GM20000 (cell line): ENCODE data around the gene RRP1.
A peak's percentile ranks its signal among the peaks of the same experiment; 100 is the strongest.

ENCODE experiments used
- DNase-seq: peaks from one replicate; pipeline ENCODE4 v3.0.0; 2012; ENCODE audit warnings: low spot score
- TF ChIP-seq, protein P1 (sequence below): IDR thresholded peaks from 2 replicates; pipeline ENCODE4 v1.5.1; 2012; ENCODE audit warnings: mild to moderate bottlenecking, control low read depth; ENCODE audit errors: extremely low read depth, missing control alignments

Gene RRP1

GRCh38 chr21:43829161-43829560, 39.8 kb downstream of the RRP1 start:
- TF ChIP-seq, protein P1, sequence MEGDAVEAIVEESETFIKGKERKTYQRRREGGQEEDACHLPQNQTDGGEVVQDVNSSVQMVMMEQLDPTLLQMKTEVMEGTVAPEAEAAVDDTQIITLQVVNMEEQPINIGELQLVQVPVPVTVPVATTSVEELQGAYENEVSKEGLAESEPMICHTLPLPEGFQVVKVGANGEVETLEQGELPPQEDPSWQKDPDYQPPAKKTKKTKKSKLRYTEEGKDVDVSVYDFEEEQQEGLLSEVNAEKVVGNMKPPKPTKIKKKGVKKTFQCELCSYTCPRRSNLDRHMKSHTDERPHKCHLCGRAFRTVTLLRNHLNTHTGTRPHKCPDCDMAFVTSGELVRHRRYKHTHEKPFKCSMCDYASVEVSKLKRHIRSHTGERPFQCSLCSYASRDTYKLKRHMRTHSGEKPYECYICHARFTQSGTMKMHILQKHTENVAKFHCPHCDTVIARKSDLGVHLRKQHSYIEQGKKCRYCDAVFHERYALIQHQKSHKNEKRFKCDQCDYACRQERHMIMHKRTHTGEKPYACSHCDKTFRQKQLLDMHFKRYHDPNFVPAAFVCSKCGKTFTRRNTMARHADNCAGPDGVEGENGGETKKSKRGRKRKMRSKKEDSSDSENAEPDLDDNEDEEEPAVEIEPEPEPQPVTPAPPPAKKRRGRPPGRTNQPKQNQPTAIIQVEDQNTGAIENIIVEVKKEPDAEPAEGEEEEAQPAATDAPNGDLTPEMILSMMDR = no peak
- DNase-seq = no peak

DNA sequence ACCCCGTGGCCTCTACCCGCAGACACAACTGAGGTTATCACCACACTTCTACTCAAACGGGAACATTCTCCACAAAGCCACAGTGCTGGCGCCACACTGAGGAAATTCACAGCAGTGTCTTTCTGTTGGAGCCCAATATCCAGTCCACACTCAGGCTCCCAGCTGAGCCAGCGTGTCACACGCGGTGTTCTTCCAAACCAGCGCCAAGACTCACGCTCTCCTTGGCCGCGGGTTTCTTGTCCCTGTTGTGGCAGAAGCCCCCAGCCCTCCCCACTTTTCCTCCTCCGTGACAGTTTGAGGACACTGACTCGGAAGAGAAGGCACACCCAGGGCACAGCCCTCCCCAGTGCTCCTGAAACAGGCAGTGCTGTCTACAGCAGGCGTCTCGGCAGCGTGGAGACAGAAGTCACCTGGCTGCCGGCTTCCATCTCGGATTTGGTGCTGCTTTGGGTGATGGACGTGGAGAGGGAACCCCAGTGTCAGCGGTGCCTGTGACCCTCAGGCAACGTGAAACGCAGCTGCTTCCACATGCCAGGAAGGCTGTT, 40.3 kb downstream of the RRP1 start:
- TF ChIP-seq, protein P1 = no peak
- DNase-seq = peak; percentile 10

DNA sequence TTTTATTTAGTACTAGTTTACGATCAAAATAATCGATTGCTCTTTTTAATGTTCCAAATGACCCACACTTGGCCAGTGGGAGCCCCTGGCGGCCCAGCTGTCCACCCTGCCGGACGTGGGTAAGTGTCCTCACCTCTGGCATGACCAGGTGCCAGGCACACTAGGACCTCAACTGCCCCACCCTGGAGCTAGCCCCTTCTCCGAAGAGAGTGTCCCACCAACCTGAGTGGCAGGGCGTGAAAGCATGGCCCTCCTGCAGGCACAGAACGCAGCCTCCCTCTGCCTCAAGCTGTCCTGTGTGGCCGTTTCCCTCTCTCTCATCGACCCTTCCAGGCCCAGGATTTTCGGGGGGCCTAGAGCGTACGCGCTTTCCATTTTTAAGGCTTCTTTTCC, 42.8 kb downstream of the RRP1 start:
- DNase-seq = no peak
- TF ChIP-seq, protein P1 = no peak

DNA sequence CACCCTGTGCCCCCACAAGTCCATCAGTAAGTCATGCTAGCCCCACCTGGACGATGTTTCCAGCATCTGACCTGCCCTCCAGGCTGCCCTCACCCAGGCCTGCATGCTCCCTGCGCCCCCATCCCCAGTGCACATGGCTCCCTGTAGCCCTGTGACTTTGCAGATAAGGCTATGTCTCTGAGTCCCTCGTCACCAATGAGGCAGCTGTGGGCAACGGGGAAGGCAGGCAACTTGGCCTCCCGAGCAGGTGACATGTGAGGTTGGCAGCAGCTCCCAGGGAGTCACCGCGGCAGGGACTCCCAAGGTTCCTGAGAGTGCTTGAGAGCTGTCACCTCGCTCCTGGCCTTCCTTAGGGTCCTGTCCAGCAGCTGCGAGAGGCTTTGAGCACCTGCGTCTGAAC, 43.3 kb downstream of the RRP1 start:
- TF ChIP-seq, protein P1 = no peak
- no peak for DNase-seq

DNA sequence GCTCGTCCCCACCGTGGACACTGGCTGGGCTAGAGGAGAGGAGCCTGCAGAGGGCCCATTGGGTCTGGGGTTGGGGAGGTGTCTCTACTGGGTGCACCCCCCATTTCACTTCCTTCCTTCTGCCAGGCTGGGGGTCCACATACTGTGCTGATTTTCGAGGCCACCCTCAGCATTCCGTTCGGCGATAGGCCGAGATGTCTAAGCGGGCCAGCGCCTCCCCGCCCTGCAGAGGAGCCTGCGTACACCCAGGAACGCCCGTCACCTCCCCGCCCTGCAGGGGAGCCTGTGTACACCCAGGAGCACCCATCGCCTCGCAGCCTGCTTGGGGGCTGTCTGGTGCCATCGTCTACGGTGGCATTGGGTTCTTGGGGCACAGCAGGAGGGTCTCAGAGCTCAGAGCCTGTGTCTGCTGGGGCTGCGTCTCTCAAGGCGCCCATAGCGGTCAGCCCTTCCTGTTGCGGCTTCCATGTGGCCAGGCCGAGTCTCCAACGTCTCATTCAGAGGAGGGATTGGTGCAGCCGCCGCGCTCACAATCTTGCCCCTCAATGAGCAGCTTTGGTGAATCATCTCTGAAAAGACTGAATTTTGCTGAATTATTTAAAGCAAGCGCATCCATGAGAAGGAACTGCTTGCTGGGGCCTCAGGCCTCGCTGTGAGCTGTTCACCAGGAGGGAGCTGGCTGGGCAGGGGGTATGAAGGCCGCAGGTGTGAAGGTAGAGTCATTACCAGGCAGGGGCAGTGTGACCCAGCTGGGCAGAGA, 44.9 kb downstream of the RRP1 start:
- no peak for DNase-seq
- TF ChIP-seq, protein P1 = no peak

DNA sequence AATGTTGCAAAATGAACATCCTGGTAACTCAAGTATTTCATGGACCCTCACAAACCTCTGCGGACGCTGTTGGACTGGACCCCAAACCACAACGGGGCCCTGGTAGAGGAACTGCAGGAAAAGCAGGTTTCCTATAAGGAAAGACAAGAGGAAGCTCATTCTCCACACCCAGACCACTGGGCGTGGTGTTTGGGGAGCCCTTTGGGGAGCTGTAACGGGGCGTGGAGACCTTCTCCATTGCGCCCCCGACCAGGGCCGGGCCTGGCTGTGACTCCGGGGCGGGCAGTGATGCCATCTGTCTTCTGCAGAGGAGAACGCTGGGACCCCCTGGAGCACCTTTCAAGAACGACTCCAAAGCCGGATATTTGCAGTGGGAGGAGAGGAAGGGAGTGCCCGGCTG, 45.7 kb downstream of the RRP1 start:
- DNase-seq = no peak
- TF ChIP-seq, protein P1 = no peak

DNA sequence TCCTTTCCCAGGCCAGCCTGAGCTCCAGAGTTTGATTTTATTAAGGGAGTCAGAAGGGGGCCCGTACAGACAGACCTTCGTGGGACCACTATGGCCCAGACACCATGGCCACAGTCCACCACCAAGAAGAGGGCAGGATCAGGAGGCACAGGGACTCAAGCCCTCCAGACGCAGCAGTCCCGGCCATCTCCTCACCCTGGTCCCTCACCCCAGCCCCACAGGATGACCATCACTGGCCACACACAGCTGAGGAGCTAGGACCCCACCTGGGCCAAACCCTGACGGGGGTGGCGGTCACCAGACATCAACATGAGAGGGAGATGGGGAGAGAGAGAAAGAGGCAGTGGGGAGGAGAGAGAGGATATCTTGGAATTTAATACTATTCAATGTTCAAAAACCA, 46.5 kb downstream of the RRP1 start:
- DNase-seq = peak; percentile 10
- TF ChIP-seq, protein P1 = no peak
